H9 (cell line): Measurements from ENCODE around the gene IER5. TPM values are rescaled to one million over a fixed set of nuclear protein-coding genes. Genes with fewer than 3 reads are reported as not detected.

Source experiments
- DNase-seq: peaks from one replicate; pipeline ENCODE4 v3.0.0-alpha.2; 2017
- H2AFZ ChIP-seq: one replicate; pipeline ENCODE4 v1.6.1; 2013; ENCODE audit warnings: mild to moderate bottlenecking, low read length, control low read depth, moderate library complexity
- H2AK5ac ChIP-seq: 2 replicates; pipeline ENCODE4 v1.6.1; 2013; ENCODE audit warnings: low read length, control low read depth, mixed read lengths; ENCODE audit not compliant: insufficient read length
- H2BK120ac ChIP-seq: one replicate; pipeline ENCODE4 v1.6.1; 2013; ENCODE audit warnings: low read depth, mild to moderate bottlenecking, low read length, control low read depth, inconsistent platforms; ENCODE audit not compliant: poor library complexity, severe bottlenecking
- H2BK12ac ChIP-seq: 2 replicates; pipeline ENCODE4 v1.6.1; 2013; ENCODE audit warnings: low read length, control low read depth, mixed read lengths, low read depth; ENCODE audit not compliant: insufficient read length
- H2BK15ac ChIP-seq: 2 replicates; pipeline ENCODE4 v1.6.1; 2013; ENCODE audit warnings: low read depth, low read length, control low read depth
- H2BK20ac ChIP-seq: one replicate; pipeline ENCODE4 v1.6.1; 2013; ENCODE audit warnings: low read depth, mild to moderate bottlenecking, low read length, control low read depth, inconsistent platforms; ENCODE audit not compliant: poor library complexity, severe bottlenecking
- H2BK5ac ChIP-seq: 2 replicates; pipeline ENCODE4 v1.6.1; 2013; ENCODE audit warnings: low read length, control low read depth, mixed read lengths; ENCODE audit not compliant: insufficient read length
- H3K14ac ChIP-seq: 2 replicates; pipeline ENCODE4 v1.6.1; 2013; ENCODE audit warnings: low read length, control low read depth; ENCODE audit not compliant: insufficient read depth
- H3K18ac ChIP-seq: 2 replicates; pipeline ENCODE4 v1.6.1; 2013; ENCODE audit warnings: low read depth, mild to moderate bottlenecking, mixed read lengths, low read length, control low read depth; ENCODE audit not compliant: insufficient read length
- H3K23ac ChIP-seq: 2 replicates; pipeline ENCODE4 v1.6.1; 2013; ENCODE audit warnings: low read length, control low read depth, mixed read lengths, low read depth; ENCODE audit not compliant: insufficient read length
- H3K23me2 ChIP-seq: 2 replicates; pipeline ENCODE4 v1.6.1; 2013; ENCODE audit warnings: low read depth, mild to moderate bottlenecking, mixed read lengths, low read length, control low read depth; ENCODE audit not compliant: insufficient read length, poor library complexity, severe bottlenecking
- H3K27ac ChIP-seq: 2 replicates; pipeline ENCODE4 v1.5.1; 2013; ENCODE audit warnings: low read length, control low read depth, mixed read lengths, low read depth; ENCODE audit not compliant: insufficient read length
- H3K27me3 ChIP-seq: 2 replicates; pipeline ENCODE4 v1.6.1; 2013; ENCODE audit warnings: low read length, control low read depth, inconsistent platforms; ENCODE audit not compliant: insufficient read depth
- H3K4ac ChIP-seq: 2 replicates; pipeline ENCODE4 v1.6.1; 2013; ENCODE audit warnings: low read depth, mild to moderate bottlenecking, control low read depth, inconsistent platforms, low read length, moderate library complexity
- H3K4me1 ChIP-seq: 2 replicates; pipeline ENCODE4 v1.6.1; 2013; ENCODE audit warnings: low read length, control low read depth, inconsistent platforms; ENCODE audit not compliant: insufficient read depth
- H3K4me2 ChIP-seq: 2 replicates; pipeline ENCODE4 v1.6.1; 2013; ENCODE audit warnings: low read length, control low read depth, mixed read lengths; ENCODE audit not compliant: insufficient read length, insufficient read depth
- H3K56ac ChIP-seq: 2 replicates; pipeline ENCODE4 v1.6.1; 2013; ENCODE audit warnings: low read depth, mild to moderate bottlenecking, mixed read lengths, low read length, control low read depth; ENCODE audit not compliant: insufficient read length
- H3K79me1 ChIP-seq: 2 replicates; pipeline ENCODE4 v1.6.1; 2013; ENCODE audit warnings: low read depth, mild to moderate bottlenecking, moderate library complexity, low read length, control low read depth, inconsistent platforms; ENCODE audit not compliant: insufficient read depth, poor library complexity, severe bottlenecking
- H3K79me2 ChIP-seq: 2 replicates; pipeline ENCODE4 v1.6.1; 2013; ENCODE audit warnings: low read length, control low read depth, inconsistent platforms; ENCODE audit not compliant: insufficient read depth
- H3K9ac ChIP-seq: 2 replicates; pipeline ENCODE4 v1.6.1; 2013; ENCODE audit warnings: low read length, control low read depth, mixed read lengths; ENCODE audit not compliant: insufficient read length; ENCODE audit errors: extremely low read depth
- H3K9me3 ChIP-seq: one replicate; pipeline ENCODE4 v1.6.1; 2013; ENCODE audit warnings: low read depth, low read length, inconsistent platforms; ENCODE audit not compliant: control insufficient read depth
- H3T11ph ChIP-seq: one replicate; pipeline ENCODE4 v1.6.1; 2013; ENCODE audit warnings: mild to moderate bottlenecking, low read length, control low read depth, inconsistent platforms
- H4K20me1 ChIP-seq: one replicate; pipeline ENCODE4 v1.6.1; 2013; ENCODE audit not compliant: control insufficient read depth, insufficient read length, insufficient read depth
- H4K5ac ChIP-seq: 2 replicates; pipeline ENCODE4 v1.6.1; 2013; ENCODE audit warnings: low read depth, mild to moderate bottlenecking, mixed read lengths, low read length, control low read depth; ENCODE audit not compliant: insufficient read length
- H4K8ac ChIP-seq: replicated peaks from 2 replicates; pipeline ENCODE4 v1.6.1; 2013; ENCODE audit warnings: low read length, control low read depth, mixed read lengths, low read depth; ENCODE audit not compliant: insufficient read length
- H4K91ac ChIP-seq: 2 replicates; pipeline ENCODE4 v1.6.1; 2013; ENCODE audit warnings: low read depth, mild to moderate bottlenecking, moderate library complexity, mixed read lengths, low read length, control low read depth; ENCODE audit not compliant: insufficient read length
- H3K27ac Mint-ChIP-seq, 3 experiments: 2 replicates in 2 of 3; 3 replicates in 1 of 3; pipeline ENCODE4 v1.8.0; 2020 to 2021; ENCODE audit warnings: mixed read lengths in 3 of 3, mild to moderate bottlenecking in 1 of 3, moderate library complexity in 1 of 3
- H3K27me3 Mint-ChIP-seq: 2 replicates; pipeline ENCODE4 v1.8.0; 2021; ENCODE audit warnings: low read depth, mild to moderate bottlenecking, moderate library complexity, mixed read lengths
- H3K36me3 Mint-ChIP-seq, 3 experiments: 2 replicates in 2 of 3; 3 replicates in 1 of 3; pipeline ENCODE4 v1.8.0; 2020 to 2021; ENCODE audit warnings: low read depth in 3 of 3, mixed read lengths in 3 of 3; ENCODE audit not compliant: insufficient read depth in 1 of 3
- H3K4me1 Mint-ChIP-seq, 2 experiments: 2 replicates each; pipeline ENCODE4 v1.8.0; 2020; ENCODE audit warnings: mixed read lengths in 2 of 2
- H3K4me3 Mint-ChIP-seq, 2 experiments: 2 replicates in 1 of 2; 3 replicates in 1 of 2; pipeline ENCODE4 v1.8.0; 2020 to 2021; ENCODE audit warnings: mild to moderate bottlenecking in 2 of 2, mixed read lengths in 2 of 2, moderate library complexity in 1 of 2
- H3K9me3 Mint-ChIP-seq, 2 experiments: 2 replicates in 1 of 2; 3 replicates in 1 of 2; pipeline ENCODE4 v1.8.0; 2020; ENCODE audit warnings: mild to moderate bottlenecking in 2 of 2, mixed read lengths in 2 of 2, moderate library complexity in 1 of 2
- CTCF ChIP-seq: fragments of 200-600 bp; sonication (generic); conservative IDR thresholded peaks from 3 replicates; pipeline ENCODE4 v1.8.0; 2021; ENCODE audit warnings: antibody characterized with exemption, mild to moderate bottlenecking
- WGBS: extraction: QIAGEN DNeasy Blood & Tissue Kit; methylation state at CpG from one replicate; pipeline ENCODE4 v1.1.7; 2013; ENCODE audit warnings: missing lambda C conversion rate, low lambda C conversion rate, mixed read lengths; ENCODE audit not compliant: insufficient read length; ENCODE audit errors: extremely low coverage; 5-methylcytosine and 5-hydroxymethylcytosine counted together
- total RNA-seq: library from RNA; stranded (reverse); gene quantifications from 2 replicates; pipeline ENCODE4 v1.2.1, GENCODE V29; 2021

IER5 gene
- total RNA-seq, 1 experiment from 2014 or later = 6.7 TPM

GRCh38 chr1:181075766-181076350 lies 12.6 kb upstream of the IER5 start:
- H3K4me2 ChIP-seq = no peak overlapping the region
- H3K23me2 ChIP-seq = no peaks in the 10 kb centered on the region
- no peak overlapping the region for H2BK20ac ChIP-seq
- H2BK15ac ChIP-seq = no peak overlapping the region
- H2AK5ac ChIP-seq = no peak overlapping the region
- H3K9me3 ChIP-seq = no peaks in the 10 kb centered on the region
- H3K36me3 Mint-ChIP-seq = peaks cover 0 to 4% (median 0%) of the 10 kb centered on the region in 3 experiments; a peak in 2 of 7 replicates
- H4K5ac ChIP-seq = no peak overlapping the region
- no peak overlapping the region for H3K27ac Mint-ChIP-seq
- H3K79me2 ChIP-seq = no peaks in the 10 kb centered on the region
- H3K27ac ChIP-seq = no peak overlapping the region
- H3K18ac ChIP-seq = no peak overlapping the region
- no peak overlapping the region for H2AFZ ChIP-seq
- H3K4ac ChIP-seq = no peak overlapping the region
- no peak overlapping the region for H2BK120ac ChIP-seq
- peaks cover 2 to 3% of the 10 kb centered on the region in 2 experiments; a peak in 2 of 5 replicates for H3K9me3 Mint-ChIP-seq
- H3K27me3 Mint-ChIP-seq = peaks cover 3% of the 10 kb centered on the region; the same call in 1 of the 2 replicates
- H3K23ac ChIP-seq = no peak overlapping the region
- no peaks in the 10 kb centered on the region for H3K79me1 ChIP-seq
- no peaks in the 10 kb centered on the region for H3K27me3 ChIP-seq
- H4K8ac ChIP-seq = no peak overlapping the region
- no peak overlapping the region for H2BK5ac ChIP-seq
- H4K20me1 ChIP-seq = no peaks in the 10 kb centered on the region
- no peak overlapping the region for H2BK12ac ChIP-seq
- H3K56ac ChIP-seq = no peak overlapping the region
- H3T11ph ChIP-seq = no peak overlapping the region
- DNase-seq = no peak
- no peak for TF ChIP-seq CTCF
- WGBS = no CpG with 5 or more reads among the region's 5 CpGs
- peaks cover 30 to 37% of the 10 kb centered on the region in 2 experiments for H3K4me1 Mint-ChIP-seq
- H3K14ac ChIP-seq = no peak overlapping the region
- H4K91ac ChIP-seq = no peak overlapping the region
- H3K4me1 ChIP-seq = peaks cover 2% of the 10 kb centered on the region; the same call in 1 of the 2 replicates
- no peak overlapping the region for H3K4me3 Mint-ChIP-seq
- H3K9ac ChIP-seq = no peak overlapping the region
